Panc1 (cell line): ENCODE measurements around the gene TTC34.

Experiments
- POLR2AphosphoS5 ChIP-seq: IDR thresholded peaks from 2 replicates; pipeline ENCODE4 v1.6.1; 2012; ENCODE audit warnings: mild to moderate bottlenecking, low read depth, low read length, moderate library complexity
- TCF7L2 ChIP-seq: IDR thresholded peaks from 2 replicates; pipeline ENCODE4 v1.6.1; 2011; ENCODE audit warnings: mild to moderate bottlenecking, low read depth, low read length, inconsistent platforms
- TF ChIP-seq, protein P1 (sequence below): fragments of 450-650 bp; IDR thresholded peaks from 2 replicates; pipeline ENCODE4 v1.5.1; 2017; ENCODE audit warnings: mild to moderate bottlenecking

DNA sequence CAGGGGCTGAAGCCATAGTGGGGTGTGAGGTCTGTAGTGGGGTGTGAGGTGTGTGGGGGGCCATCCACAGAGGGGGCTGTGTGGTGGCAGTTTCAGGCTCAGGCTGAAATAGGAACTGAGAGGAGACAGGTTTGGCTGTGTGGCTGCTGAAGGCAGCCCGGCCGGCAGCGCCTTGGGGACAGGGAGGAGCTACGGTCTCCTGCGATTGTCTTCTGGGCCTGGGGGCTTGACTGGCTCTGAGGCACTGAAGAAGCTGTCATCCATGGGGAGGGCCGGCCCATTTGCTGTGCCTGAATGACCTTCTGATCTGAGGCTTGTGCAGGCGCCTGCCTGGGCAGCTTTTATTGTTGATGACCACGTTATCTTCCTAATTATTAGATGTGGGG, 10.0 kb upstream of the TTC34 start:
- TF ChIP-seq, protein P1, sequence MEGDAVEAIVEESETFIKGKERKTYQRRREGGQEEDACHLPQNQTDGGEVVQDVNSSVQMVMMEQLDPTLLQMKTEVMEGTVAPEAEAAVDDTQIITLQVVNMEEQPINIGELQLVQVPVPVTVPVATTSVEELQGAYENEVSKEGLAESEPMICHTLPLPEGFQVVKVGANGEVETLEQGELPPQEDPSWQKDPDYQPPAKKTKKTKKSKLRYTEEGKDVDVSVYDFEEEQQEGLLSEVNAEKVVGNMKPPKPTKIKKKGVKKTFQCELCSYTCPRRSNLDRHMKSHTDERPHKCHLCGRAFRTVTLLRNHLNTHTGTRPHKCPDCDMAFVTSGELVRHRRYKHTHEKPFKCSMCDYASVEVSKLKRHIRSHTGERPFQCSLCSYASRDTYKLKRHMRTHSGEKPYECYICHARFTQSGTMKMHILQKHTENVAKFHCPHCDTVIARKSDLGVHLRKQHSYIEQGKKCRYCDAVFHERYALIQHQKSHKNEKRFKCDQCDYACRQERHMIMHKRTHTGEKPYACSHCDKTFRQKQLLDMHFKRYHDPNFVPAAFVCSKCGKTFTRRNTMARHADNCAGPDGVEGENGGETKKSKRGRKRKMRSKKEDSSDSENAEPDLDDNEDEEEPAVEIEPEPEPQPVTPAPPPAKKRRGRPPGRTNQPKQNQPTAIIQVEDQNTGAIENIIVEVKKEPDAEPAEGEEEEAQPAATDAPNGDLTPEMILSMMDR, result no peak
- TF ChIP-seq TCF7L2 (no peak), POLR2AphosphoS5 (no peak)
